Stomach smooth muscle (tissue), 2 donors: ENCODE results near the gene TNK1.

Experiments used
- H3K27ac ChIP-seq: one replicate; pipeline ENCODE4 v1.7.0; 2013; ENCODE audit warnings: mild to moderate bottlenecking, low read length, inconsistent platforms
- H3K27me3 ChIP-seq, 2 donors: one replicate each; pipeline ENCODE4 v1.7.0; 2013; ENCODE audit warnings: low read length in 2 of 2; ENCODE audit not compliant: insufficient read depth in 2 of 2, control insufficient read depth in 1 of 2
- H3K36me3 ChIP-seq, 2 donors: one replicate each; pipeline ENCODE4 v1.7.0; 2013; ENCODE audit warnings: low read length in 2 of 2; ENCODE audit not compliant: control insufficient read depth in 2 of 2, insufficient read depth in 2 of 2
- H3K4me1 ChIP-seq: one replicate; pipeline ENCODE4 v1.7.0; 2013; ENCODE audit warnings: low read length; ENCODE audit not compliant: control insufficient read depth, insufficient read depth
- H3K4me3 ChIP-seq, 2 donors: one replicate each; pipeline ENCODE4 v1.7.0; 2013; ENCODE audit warnings: low read length in 2 of 2
- H3K9ac ChIP-seq, 2 donors: one replicate each; pipeline ENCODE4 v1.7.0; 2013; ENCODE audit warnings: low read length in 2 of 2, mild to moderate bottlenecking in 1 of 2
- H3K9me3 ChIP-seq, 2 donors: one replicate each; pipeline ENCODE4 v1.7.0; 2013; ENCODE audit warnings: low read length in 2 of 2; ENCODE audit not compliant: control insufficient read depth in 2 of 2
- donor health status: healthy.
- donor health status: Pancreatic carcinoma.

The TNK1 gene

GRCh38 chr17:7405350-7406234, 24.7 kb downstream of the TNK1 start:
- Histone ChIP-seq H3K36me3 (peaks cover 9 to 13% of the 10 kb centered on the region in 2 donors), H3K4me1 (peaks cover 18% of the 10 kb centered on the region), H3K27ac (peak overlapping the region; percentile 79), H3K4me3 (peak overlapping the region; percentile 28 to 82), H3K9ac (peak overlapping the region; percentile 64 to 80), H3K9me3 (no peaks in the 10 kb centered on the region), H3K27me3 (no peaks in the 10 kb centered on the region)

DNA sequence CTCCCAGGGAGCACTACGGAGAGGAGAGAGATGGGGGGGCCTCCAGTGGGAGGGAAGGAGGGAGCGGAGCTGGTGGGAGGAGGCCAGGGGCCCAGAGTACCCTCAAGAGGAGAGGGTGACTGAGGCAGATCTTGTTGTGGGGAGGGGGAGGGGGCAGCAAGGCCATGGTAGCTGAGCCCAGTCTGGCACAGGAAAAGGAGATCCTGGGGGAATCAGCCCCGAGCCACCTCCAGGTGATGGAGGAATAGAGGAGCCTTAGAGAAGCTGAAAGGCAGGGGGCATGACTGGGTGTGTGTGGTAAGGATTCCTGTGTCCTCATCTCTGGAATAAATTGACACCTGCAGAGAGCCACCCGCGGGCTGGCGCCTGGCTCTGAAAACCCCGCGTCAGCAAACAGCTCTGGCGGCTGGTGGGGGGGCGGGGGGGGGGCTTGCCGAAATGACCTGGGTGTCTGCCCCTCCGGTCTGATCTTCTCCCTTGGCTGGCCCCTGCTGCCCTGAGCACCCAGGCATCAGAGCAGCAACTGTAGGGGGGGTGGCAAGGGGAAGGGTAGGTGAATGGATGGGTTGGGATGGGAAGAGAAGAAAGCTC, 25.4 kb downstream of the TNK1 start:
- peaks cover 18% of the 10 kb centered on the region for H3K4me1 ChIP-seq
- no peaks in the 10 kb centered on the region for H3K27me3 ChIP-seq
- H3K4me3 ChIP-seq, result peak overlapping the region; percentile 28 to 82
- H3K27ac ChIP-seq, result peak overlapping the region; percentile 79
- H3K9ac ChIP-seq, result peak overlapping the region in 1 of 2 donors; percentile 64
- H3K36me3 ChIP-seq, result peaks cover 9 to 13% of the 10 kb centered on the region in 2 donors
- no peaks in the 10 kb centered on the region for H3K9me3 ChIP-seq

DNA sequence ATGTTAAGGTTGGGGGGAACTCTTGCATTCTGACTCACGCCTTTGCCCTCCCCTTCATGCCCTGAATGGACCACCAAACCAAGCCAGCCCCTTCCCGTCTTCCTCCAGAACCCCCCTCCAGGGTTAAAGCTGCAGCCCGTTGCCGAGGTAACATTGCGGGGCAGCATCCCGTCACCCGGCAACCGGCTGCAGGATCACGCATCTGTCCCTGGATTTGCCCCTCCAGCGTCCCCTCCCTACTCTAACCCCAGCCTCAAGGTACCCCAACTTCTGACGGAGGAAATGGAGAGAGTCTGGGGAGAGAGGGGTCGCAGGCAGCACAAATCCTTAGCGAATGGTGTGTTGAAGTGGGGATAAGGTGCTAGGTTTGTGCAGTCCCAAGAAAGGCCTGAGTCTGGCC, 26.2 kb downstream of the TNK1 start:
- Histone ChIP-seq H3K9ac (no peak overlapping the region), H3K27me3 (no peaks in the 10 kb centered on the region), H3K4me3 (no peak overlapping the region), H3K4me1 (peaks cover 18% of the 10 kb centered on the region), H3K36me3 (peaks cover 9 to 13% of the 10 kb centered on the region in 2 donors), H3K27ac (no peak overlapping the region), H3K9me3 (no peaks in the 10 kb centered on the region)

DNA sequence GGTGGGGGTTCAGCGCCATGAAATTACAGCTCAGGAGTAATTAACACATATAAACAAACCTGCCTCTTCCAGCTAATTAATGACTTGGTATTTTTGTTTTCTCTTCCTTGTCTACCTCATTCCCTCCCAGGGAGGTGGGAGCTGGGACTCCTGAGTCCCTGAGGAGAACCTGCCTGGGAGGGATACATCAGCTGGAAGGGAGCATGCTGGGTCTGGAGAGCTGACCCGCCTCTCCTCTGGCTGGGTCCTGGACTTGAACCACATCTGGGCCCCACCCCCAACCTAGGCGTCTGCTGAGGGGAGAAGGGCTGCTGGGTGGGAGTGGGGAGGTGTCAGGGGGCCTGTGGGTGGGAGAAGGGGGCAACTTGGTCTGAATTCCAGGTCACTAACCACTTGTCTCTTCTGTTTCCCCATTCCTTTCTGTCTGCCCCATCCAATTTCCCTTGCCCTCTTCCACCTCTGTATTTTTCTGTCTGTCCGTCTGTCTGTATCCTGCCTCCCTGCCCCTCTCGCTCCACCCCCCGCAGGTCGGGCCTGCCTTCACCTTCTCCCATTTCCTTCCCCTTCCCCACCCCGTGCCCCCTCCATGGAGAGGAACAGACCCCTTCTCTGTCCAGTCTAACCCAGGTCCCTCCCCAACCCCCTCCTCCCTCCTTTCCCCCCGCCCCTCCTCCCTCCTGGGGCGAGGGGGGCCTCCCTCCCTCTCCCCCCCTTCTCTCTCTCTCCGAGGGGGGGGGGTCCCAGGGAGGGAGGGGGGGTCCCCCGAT, 26.8 kb downstream of the TNK1 start, which contains the start of gene NLGN2:
NLGN2 (plus strand) TSS at position 361 of the 767 bp plus-strand sequence. CDS start 411 bp downstream, outside the sequence.
- Histone ChIP-seq H3K36me3 (peaks cover 9 to 13% of the 10 kb centered on the region in 2 donors), H3K4me3 (no peak within 1 kb of the TSS), H3K9me3 (no peaks in the 10 kb centered on the region), H3K27me3 (no peaks in the 10 kb centered on the region), H3K9ac (no peak within 1 kb of the TSS), H3K27ac (no peak within 1 kb of the TSS), H3K4me1 (peaks cover 17% of the 10 kb centered on the region)

DNA sequence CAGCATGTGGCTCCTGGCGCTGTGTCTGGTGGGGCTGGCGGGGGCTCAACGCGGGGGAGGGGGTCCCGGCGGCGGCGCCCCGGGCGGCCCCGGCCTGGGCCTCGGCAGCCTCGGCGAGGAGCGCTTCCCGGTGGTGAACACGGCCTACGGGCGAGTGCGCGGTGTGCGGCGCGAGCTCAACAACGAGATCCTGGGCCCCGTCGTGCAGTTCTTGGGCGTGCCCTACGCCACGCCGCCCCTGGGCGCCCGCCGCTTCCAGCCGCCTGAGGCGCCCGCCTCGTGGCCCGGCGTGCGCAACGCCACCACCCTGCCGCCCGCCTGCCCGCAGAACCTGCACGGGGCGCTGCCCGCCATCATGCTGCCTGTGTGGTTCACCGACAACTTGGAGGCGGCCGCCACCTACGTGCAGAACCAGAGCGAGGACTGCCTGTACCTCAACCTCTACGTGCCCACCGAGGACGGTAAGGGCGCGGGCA, 27.4 kb downstream of the TNK1 start:
- peaks cover 9 to 13% of the 10 kb centered on the region in 2 donors for H3K36me3 ChIP-seq
- no peak overlapping the region for H3K4me3 ChIP-seq
- H3K27me3 ChIP-seq, result no peaks in the 10 kb centered on the region
- H3K9ac ChIP-seq, result no peak overlapping the region
- H3K4me1 ChIP-seq, result peaks cover 11% of the 10 kb centered on the region
- no peaks in the 10 kb centered on the region for H3K9me3 ChIP-seq
- H3K27ac ChIP-seq, result no peak overlapping the region

DNA sequence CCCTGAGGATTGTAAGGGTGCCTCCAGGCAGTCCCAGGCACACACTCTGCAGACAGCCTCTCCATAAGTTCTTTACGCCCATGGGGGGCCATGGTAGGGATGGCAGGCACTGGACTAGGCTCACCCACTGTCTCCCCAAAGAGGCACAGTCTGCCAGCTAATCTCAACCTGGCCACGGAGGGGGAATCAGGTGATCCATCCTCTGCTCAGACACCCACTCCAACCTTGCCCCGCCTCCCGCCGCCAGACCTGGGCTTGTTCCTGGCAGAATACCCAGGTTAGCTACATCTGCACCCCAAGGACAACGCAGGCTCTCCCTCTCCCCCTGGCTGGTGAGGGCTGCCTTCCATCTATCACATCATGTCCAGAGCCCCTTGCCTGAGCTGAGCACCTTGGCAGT, 28.0 kb downstream of the TNK1 start:
- no peaks in the 10 kb centered on the region for H3K27me3 ChIP-seq
- peaks cover 8% of the 10 kb centered on the region for H3K4me1 ChIP-seq
- H3K4me3 ChIP-seq, result no peak overlapping the region
- no peaks in the 10 kb centered on the region for H3K9me3 ChIP-seq
- H3K36me3 ChIP-seq, result peaks cover 9 to 13% of the 10 kb centered on the region in 2 donors
- H3K27ac ChIP-seq, result no peak overlapping the region
- no peak overlapping the region for H3K9ac ChIP-seq

GRCh38 chr17:7409716-7410115, 28.8 kb downstream of the TNK1 start:
- Histone ChIP-seq H3K27ac (no peak overlapping the region), H3K27me3 (no peaks in the 10 kb centered on the region), H3K4me3 (no peak overlapping the region), H3K9me3 (no peaks in the 10 kb centered on the region), H3K9ac (no peak overlapping the region), H3K4me1 (peaks cover 8% of the 10 kb centered on the region), H3K36me3 (peaks cover 9 to 13% of the 10 kb centered on the region in 2 donors)

DNA sequence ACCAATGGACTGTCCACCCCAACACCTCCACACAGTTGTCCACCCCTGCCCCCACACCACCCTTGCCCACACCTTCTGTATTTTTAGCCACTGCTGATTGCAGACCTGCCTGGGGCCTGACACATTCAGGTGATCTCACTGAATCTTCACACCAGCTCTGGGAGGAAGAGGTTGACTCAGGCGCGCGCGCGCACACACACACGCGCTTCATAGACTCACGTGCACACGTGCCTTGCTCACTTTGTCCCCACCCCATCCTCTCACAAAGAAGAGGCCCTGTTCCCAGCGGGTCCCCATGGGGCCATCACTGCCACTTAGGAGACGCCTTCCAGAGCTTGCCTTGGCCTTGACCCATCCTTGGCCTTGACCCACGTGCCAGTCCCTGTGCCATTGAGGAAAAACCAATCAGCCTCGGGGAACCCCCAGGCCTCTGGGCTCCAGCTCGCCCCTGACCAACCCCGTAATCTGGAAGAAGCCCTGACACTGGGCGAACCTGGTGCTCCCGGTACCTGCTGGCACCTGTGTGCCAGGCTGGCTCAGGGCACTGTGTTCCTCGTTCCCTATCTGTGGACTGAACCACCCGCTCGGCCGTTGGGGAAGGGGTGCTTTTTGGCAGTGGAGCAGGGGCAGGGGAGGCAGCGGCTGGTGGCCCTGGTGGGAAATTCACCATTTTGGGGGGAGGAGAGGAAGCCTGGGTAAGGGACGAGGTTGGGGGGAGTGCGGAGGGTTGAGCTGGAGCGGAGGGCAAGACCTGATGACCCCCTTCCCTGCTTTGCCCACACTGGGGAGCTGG, 29.9 kb downstream of the TNK1 start:
- Histone ChIP-seq H3K4me1 (peaks cover 3% of the 10 kb centered on the region), H3K9ac (no peak overlapping the region), H3K9me3 (no peaks in the 10 kb centered on the region), H3K4me3 (no peak overlapping the region), H3K27ac (no peak overlapping the region), H3K27me3 (no peaks in the 10 kb centered on the region), H3K36me3 (peaks cover 16 to 18% of the 10 kb centered on the region in 2 donors)

- H3K27ac ChIP-seq, result no peak overlapping the region
- no peak overlapping the region for H3K4me3 ChIP-seq
- peaks cover 16 to 18% of the 10 kb centered on the region in 2 donors for H3K36me3 ChIP-seq
- no peak overlapping the region for H3K9ac ChIP-seq
- H3K9me3 ChIP-seq, result no peaks in the 10 kb centered on the region
- no peaks in the 10 kb centered on the region for H3K27me3 ChIP-seq
- H3K4me1 ChIP-seq, result no peaks in the 10 kb centered on the region
These were observed 30.5 kb downstream of the TNK1 start for GRCh38 chr17:7411427-7411750.
